T-helper 9 cell (primary cell): ENCODE data around the gene AGBL1.

Experiments used
- DNase-seq: peaks from one replicate; pipeline ENCODE4 v3.0.0-alpha.2; 2020

The AGBL1 gene

DNA sequence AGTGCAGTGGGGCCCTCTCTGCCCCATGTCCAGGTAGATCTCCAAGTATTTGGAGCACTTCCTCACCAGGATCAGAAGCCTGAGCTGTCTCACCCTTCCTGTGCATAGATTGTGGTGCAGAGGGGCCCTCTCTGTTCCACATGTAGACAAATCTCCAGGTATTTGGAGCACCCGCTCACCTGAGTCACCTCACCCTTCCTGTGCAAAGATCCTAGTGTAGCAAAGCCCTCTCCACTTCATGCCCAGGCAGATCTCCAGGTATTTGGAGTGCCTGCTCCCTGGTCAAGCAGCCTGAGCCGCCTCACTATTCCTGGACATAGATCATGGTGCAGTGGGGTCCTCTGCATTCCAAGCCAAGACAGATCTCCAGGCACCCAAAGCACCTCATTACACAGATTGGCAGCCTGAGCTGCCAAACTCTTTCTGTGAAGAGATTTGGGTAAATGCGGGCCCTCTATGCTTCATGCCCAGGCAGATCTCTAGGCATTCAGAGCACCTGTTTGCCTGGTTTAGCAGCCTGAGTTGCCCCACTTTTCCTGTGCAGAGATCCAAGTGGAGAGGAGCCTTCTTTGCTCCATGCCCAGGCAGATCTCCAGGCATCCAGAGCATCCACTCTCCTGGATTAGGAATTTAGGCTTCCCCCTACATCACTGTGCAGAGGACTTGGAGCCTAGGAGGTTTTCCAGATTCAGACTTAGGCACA lies 249.8 kb downstream of the AGBL1 start:
- DNase-seq = no peak

DNA sequence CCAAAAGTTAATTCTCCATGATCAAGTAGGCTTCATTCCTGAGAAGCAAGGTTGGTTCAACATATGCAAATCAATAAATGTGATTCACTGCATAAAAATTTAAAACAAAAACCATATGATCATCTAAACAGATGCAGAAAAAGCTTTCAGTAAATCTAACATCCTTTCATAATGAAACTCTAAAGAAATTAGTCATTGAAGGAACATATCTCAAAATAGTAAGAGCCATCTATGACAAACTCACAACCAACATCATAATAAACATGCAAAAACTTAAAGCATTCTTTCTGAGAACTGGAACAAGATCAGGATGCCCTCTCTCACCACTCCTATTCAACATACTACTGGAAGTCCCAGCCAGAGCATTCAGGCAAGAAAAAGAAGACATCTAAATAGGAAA lies 254.1 kb downstream of the AGBL1 start:
- DNase-seq = no peak

DNA sequence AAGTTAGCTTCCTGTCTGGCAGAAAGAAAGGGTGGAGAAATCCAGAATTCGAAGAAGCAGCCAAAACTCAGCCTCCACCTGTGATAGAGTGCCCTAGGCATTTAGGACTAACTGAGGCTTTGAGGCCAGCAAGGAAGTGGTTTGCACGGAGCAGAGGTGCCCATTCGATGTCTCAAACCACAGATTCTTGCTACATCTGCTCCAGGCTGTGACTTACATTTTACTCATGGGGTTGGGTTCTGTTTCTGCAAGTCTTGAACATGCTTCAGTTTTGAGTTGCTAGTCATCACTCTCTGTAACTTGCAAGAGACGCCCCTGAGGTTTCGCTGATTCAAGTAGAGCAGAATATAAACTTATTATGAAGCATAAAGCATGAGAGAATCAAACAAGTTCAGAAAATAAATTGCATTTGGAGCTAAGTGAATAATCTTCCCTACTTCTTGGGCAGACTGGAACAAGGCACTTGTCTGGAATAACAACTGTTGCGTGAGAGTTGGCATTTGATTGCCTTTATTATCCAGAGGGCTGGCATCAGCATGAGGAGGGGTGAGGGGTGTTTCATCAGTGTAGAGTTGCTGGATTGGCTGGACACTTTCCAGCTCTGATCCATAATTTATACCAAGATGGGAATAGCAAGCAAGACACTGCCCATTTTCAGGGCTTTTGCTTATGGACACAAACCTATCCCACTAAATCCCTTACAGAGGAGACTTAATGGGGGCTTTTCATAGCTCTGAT lies 256.5 kb downstream of the AGBL1 start:
- DNase-seq = no peak

DNA sequence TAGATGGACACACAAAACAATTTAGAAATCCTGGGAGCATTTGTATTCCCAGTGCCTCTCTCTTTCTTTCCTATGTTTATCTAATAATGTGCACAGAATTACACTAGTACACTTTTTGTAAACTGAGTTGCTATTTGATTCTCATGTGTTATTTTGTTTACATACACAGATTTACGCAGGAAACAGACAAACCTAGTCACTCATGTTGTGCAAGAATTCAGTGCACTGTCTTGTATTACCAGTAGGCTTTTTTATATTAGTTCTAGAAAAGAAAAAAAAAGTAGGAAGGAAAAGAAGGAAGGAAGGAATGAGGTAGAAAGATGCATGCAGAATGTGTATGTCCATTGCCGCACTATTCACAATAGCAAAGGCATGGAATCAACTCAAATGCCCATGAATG lies 257.4 kb downstream of the AGBL1 start:
- DNase-seq = no peak

DNA sequence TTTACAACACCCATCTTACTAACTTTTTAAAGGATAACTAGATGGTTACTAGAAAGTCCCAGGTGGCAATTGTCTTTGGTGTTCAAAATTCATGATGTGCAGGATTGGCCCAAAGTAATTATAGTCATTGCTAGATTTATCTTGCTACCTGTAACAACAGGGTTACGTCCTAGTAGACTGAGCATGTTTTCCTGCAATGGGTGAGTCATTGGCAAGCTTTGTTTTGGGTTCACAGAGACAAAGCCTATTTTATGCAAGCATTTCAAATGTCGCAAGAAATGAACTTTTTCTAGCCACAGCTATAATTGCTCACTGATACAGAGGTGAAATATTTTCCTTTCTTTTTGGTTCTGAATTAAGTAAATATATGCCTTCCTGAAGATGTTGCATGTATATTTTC lies 267.6 kb downstream of the AGBL1 start:
- no peak for DNase-seq

DNA sequence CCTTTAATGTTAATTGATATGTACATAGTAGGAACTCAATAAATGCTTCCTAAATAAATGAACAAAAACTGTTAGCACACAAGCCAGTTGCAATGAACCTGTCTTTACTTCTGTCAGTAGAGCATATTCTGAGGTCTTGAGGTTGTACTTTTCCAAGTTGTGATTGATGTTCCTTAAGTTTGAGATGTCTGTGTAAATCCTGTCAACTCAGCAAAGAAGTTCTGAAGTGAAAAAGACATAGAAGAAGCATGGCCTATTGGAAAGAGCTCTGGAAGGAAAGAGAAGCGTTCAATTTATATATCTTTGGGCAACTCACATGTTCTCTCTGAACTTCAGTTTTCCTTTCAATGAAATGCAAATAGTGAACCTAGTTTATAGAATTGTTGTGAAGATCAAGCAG lies 269.9 kb downstream of the AGBL1 start:
- DNase-seq = no peak

DNA sequence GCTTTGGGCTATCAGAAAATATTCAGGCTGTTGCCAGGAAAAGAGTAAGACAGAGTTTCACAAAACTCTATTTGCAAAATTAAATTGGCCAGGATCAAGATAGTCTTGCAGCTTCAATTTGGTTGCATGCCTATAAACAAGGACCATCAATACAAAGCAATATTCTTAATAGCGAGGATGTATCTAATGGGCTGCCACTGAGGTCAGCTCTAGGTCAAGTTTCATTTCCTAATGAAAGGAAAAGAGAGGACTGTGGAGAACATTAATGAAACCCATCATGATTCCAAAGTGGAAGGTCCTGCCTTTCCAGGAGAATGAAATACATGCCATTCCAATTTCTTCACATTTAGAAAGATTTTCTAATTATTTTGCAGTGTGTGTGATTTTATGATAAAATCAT lies 273.5 kb downstream of the AGBL1 start:
- DNase-seq = no peak

DNA sequence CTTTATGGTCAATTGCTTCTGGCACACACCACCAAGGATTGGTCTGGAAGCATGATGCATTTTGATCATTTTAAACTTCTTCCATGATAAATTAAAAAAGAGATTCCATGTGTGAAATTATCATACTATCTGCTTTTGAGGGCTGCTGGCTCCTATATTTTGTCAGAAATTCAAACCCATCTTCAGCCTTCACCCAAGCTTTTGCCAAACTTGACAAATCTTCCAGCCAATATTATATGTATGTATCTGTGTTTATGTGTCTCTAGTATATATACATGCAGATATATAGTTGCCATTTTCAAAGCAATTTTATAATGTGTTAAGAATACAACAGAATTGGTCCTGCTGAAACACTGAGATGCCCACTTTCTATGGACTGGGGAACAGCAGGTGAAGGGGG lies 275.7 kb downstream of the AGBL1 start:
- DNase-seq = no peak

DNA sequence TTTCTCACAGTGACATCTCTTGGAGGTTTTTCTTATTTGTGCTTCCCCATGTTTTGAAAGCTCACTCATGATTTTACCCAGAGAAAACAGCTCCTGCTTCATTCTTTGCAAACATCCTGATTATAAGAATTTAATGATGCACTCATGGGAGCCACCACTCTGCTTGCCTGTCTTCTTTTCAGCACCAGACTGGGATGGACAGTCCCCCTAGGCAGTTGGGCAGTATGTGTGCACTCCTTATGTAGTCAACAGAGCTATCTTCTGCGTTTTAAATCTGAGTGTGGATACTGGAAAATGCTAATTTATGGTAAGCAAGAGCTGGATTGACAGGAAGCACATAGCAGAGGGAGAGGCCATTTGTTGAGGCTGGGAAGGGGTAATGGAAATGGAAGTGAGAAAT lies 276.1 kb downstream of the AGBL1 start:
- no peak for DNase-seq

DNA sequence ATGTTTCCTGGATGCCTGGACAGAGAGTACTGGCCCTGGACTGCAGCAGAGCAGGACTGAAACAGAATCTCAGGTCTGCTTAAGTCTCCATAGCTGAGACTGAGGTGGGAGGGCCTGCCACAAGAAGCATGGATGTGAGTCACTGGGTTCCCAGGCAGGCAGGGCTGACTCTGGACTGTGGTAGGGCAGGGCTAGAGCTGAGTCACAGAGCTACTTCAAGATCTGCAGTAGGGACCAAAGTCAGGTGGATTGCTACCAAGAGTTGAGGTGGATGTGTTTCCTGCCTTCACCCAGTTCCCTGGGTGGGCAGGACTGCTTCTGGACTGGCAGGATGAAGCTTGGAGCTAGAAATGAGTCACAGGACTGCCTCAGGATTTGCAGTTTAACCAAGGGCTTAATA lies 282.9 kb downstream of the AGBL1 start:
- no peak for DNase-seq

DNA sequence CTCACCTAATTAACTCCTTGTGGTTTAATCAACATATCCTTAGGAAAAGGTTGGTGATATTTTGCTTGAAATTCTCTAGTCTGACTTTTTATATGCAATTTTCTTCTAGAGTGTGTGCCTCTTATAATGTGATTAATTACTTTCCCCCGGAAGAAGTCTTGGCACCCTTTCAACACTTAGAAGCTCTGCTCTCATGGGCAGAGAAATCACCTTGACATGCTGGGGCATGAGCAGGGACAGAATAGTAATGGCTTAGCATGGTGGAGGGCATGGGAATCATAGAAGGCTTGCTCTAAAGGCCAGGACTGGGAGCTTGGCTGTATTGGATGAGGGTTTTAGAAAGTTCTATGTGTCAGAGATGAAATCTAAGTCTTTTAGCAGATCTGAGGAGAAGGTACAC lies 293.5 kb downstream of the AGBL1 start:
- DNase-seq = no peak

DNA sequence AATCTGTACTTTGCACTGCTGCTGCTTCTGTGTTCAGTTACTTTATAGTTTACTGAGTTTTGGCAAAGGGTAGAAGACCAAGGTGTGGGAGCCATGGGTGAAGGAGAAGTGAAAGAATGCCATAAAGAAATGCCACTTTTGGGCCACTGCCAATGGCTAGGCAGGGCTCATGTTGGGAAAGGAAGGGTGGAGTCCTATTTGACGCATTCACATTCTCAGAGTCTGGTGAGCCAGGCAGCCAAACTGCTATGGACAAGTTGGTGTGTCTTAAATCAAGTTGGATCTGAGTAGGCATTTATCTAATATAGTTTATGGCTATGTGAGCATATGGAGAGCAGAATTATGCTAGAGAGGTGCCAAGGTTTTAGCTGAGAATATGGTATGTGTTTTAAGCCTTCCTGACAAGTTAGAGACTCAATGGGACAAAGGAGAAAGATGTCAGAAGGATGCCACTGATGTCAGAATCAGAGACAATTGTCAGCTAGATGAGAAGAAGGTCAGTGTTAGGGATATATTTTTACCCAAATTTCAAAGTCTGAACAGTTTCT lies 296.1 kb downstream of the AGBL1 start:
- DNase-seq = no peak

DNA sequence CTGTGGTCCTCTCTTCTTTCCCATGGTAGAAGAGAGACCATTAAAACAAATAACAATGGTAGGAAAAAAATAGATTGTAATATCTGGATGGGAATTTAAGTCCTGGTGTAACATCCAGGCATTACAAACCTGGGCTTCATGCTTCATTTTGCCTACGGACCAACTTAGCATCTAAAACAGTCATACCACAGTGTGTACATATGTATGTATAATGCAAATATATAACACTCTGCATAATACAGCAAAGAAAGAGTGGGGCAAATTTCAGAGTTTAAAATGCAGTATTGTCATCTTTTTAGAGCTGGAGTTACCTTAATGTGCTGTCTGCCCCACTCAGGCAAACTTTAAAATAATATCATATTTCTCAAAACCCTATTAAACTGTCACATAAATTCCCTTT lies 298.2 kb downstream of the AGBL1 start:
- DNase-seq = no peak

DNA sequence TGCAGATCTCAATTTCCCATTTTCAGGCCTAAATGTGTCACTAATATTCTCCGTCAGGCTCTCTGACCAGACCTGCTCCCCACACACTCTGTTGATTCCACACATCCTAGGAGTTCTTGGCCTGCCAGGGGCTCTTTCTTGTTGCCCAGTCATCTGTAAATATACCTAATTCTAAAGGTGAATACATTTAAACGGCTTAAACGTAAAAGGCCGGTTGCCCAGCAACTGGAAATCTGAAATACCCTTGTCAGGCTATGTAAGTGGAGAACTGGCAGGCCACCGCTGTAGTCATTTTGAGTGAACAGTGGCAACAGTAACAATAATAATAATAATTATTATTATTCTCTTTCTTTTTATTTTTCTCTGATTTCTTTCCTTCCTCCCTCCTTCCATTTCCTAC lies 302.7 kb downstream of the AGBL1 start:
- DNase-seq = no peak

DNA sequence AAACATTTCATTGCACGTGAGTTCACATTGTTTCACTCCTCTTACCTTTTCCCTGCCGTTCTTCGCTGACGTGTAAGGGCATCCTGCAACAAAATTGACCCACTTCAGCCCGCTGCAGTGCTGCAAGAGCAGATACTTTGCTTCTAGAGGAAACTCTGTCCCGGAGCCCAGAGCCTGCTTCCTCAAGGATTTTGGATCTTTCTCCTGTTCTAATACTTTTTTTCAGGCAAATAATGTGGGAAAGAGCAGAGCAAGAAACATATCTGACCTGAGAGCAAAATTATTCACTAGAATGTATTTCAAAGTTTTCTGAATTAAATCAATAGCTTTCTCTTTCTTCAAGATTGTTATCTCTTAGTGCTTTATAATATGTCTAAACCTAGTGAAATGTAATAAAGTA lies 303.9 kb downstream of the AGBL1 start:
- no peak for DNase-seq

DNA sequence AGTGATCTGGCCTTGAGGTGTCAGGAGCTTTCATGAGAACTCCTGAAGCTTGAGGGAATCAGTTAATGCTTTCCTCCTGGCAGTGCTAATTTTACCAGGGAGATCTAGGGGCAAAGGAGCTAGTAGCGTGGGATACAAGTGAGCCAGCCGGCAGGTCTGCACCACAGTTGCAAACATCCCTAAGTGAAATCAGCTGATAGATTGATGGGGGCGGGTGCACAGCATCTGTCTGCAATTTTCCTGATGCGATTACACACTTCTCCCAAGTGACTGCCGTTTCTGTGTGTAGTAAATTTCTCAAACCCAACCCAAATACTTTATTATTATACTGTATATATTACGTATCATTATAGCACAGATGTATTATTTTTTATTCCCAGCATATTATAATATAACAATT lies 304.5 kb downstream of the AGBL1 start:
- DNase-seq = no peak

DNA sequence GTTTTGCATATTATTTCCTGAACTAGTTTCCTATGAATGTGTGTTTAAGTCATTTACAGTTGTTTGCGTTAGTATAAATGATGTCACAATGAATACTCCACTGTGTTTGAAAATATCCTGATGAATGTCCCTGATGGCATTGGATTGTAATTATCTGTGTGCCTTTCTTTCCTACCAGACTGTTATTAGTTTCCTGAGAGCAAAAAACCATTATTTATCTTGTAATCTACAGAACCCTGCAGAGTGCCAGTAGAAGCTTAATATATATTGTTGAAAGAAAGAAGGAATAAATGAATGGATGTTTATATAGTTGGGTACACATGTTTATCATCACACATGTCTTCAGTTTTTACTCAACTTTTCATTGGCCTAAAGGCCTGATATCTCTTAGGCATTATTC lies 312.6 kb downstream of the AGBL1 start:
- no peak for DNase-seq

DNA sequence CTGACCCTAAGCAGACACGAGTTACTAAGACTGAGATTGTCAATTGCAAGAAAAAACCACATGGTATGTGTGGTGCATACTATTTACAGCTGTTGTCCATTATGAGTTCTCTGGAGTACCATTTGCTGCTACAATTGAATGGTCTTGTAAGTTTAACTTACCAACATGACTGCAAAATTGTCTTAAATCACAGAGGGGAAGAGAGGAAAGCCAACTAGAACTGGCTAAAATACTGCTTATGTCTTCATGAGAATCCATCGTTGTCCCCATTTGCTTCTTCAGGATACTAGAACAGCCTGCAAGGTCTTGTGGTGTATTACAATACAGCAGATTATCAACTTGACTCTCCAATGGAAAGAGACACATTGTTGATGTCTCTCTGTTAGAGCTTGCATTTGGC lies 313.2 kb downstream of the AGBL1 start:
- DNase-seq = no peak

DNA sequence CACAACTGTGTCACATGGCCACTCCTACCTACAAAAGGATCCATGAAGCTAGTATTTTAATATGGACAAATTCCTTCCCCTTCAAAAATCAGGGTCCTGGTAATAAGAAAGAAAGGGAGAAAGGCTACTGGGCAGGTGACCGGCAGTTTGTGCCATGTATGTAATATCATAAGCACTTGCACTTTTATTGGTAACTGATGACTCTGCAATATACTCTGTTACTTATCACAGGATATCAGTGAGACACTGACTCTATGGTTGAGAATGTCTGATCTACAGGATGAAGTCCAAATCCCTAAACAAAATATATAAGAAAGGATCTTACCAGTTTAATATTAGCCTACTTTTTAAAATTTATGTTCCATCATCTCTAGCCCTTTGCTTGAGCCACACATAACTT lies 315.2 kb downstream of the AGBL1 start:
- DNase-seq = no peak

DNA sequence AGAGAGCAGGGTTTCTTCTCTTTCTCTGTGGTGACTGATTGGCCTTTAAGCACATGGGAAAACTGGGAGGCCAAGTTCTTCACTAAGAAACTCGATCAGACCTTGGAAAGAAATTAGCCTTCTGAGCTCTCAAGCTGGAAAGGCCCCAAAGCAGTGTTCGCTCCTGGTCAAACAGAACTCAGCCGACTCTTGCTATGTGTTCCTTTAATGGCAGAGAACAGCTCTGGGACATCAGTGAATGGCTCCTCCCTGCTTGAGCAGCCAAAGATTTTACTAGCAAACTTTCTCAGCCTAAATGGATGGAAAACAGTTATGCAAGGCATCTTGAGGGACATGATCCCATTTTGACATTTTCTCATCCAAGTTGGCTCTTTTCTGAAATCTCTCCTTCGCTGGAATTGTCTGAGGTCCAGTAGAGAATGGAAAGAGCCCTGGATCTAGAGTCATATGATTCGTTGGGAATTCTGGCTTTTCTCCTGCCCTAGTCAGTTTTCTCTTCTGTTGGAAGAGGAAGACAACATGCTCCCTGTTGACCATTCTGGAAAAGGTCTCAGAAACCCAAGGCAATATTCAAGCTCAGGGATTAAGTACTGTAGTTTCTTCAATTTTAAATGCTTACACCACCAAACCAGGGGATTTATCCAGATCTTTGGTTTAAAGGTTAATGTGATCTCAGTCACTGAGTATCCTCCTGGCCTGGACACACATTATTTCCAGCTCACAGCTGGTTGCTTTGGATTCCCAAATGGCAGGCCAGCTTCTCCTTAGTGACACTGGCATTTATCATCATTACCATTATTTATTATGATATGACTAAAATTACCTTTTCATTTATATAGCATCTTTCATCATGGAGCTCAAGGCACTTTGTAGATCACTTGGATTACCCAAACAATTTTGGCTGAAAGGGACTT lies 319.6 kb downstream of the AGBL1 start:
- DNase-seq = no peak

DNA sequence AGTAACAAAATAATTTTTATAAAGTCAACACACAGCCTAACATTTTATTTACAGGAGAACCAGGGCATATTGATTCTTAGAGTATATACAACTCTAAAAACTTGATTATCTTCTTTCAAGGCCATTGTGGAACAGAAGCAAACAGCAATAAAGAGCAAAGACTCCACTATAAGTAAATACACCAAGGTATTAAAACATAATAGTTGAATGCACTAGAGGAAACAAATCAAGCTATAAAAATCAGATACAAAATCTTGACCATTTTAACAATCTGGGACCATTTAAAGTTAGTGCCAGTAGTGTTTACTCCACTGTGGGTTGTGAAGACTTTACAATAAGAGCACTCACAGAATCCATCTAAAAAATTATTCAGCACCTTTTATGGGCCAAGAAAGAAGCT lies 323.6 kb downstream of the AGBL1 start:
- DNase-seq = no peak

DNA sequence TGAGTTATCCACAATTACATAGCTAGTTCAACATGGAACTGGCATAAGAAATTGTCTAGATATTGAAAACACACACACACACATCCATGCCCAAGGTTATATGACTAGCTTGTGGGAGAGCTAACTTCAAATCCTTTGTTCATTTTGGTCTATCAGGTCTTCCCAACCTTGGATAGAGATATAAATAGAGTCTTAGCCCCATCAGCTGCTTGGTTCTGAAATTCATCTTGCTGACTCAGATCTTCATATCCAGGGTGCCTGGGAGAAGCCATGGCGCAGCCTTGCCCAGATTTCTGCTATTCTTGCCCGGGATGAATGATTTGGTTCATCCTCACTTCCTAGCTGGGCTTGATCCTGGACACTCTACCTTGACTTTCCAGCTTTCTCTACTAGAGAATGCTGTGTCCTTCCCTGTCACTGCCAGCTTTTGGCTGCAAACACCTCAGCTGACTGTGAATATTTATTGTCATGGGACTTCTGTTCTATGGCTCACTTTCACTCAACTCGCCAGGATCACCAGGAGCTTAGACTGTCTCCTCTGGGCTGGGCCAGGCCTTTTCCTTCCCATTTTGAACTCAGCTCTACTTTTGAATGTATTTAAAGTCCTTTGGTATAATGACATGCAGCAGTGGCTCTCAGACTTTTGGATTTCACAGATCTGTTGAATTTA lies 324.4 kb downstream of the AGBL1 start:
- DNase-seq = no peak

DNA sequence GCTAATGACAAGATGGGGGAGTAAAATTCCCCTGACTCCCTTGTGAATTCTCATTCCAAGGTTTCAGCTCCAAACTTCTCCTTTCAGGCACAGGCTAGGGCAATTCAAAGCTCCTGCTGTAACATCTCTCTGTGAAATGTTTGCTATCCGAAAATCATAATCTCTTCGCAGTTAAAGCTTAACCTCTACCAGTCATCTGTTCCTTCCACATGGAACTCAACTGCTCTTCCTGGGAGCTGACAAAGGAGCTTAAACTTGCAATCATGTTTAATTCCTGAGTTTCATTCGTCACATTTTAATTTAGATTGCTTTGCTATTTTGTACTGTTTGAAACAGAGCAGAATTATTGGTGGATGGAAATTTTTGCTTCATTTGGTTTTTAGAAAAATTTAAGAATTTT lies 328.6 kb downstream of the AGBL1 start:
- no peak for DNase-seq
